CD4-positive, alpha-beta T cell treated with Interleukin-15 for 4 hours (primary cell): Measurements from ENCODE around the gene PLEKHH1.

ENCODE experiments used
- DNase-seq: peaks from one replicate; pipeline ENCODE4 v3.0.0-alpha.2; 2020; ENCODE audit warnings: low spot score

Gene PLEKHH1

GRCh38 chr14:67630186-67630585 lies 97.1 kb downstream of the PLEKHH1 start:
- DNase-seq = no peak

DNA sequence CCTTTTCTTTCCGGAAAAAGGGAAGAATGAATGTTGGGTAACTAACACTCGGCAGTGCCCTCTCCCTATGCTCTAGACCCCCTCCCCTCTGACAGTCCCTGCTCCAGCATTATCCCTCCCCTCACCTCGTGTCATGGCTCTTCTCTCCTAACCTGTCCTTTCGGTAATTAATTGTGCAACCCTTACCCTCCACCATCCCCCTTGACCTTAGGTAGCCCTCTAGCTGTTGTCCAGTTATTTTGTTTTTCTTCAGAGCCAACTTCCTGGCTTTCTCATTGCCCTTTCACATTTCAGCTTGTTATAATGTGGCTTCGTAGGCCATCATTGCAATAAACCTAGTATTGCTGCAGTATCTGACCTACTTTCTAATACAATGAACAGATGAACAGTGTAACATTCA lies 97.8 kb downstream of the PLEKHH1 start:
- no peak for DNase-seq

- DNase-seq = no peak
These were observed 100.5 kb downstream of the PLEKHH1 start for GRCh38 chr14:67633451-67634147.

DNA sequence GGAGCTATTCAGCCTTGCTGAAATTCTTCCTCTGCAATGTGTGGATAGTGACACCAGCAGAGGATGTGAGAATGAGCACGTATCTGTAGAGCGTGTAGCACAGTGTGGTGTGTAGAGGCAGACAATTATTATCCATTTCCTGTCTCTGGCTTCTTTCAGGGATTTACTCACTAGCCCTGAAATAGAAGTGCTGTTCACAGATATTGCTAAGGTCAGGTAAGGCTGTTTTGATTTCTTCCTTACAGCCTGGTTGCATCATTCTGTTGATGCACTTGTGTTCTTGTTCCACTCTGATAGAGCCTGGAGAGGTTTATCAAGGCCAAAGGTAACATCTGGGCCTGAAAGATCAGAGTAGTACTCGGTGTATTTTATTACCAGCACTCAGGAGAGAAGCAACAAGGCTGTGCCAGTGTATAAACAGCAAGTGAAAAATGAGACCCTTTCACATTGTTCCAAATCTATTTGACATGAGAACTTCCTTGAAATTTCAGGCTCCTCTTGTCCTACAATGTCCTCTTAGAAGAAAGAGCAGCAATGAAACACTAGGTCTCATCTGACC lies 103.3 kb downstream of the PLEKHH1 start:
- no peak for DNase-seq

- no peak for DNase-seq
These were observed 105.6 kb downstream of the PLEKHH1 start for GRCh38 chr14:67638642-67639041.
